ENCODE measurements around the gene EZH1.
"Not testable (repeated sequence)": the region's sequence is repeated elsewhere in the genome, so short reads cannot be mapped to it uniquely, and the experiment has no call there.

EZH1 gene

GRCh38 chr17:42660692-42661345 is 84.0 kb downstream of the EZH1 start:
- Histone ChIP-seq H3K4me3 (no peak overlapping the region), H3K9me3 (no peaks in the 10 kb centered on the region), H3K27me3 (no peaks in the 10 kb centered on the region), H3K4me1 (peaks cover 0 to 36% (median 26%) of the 10 kb centered on the region in 4 donors), H3K36me3 (peaks cover 9 to 33% (median 16%) of the 10 kb centered on the region in 3 donors), H3K27ac (peak overlapping the region; percentile 90)
- intact Hi-C loops (cut with DNase I; ENCODE audit: low total_unique reads) = no loop called here
- peak in 1 of 2 donors; percentile 38 for DNase-seq
- no peak for TF ChIP-seq CTCF (IDR thresholded peaks at IDR 0.05)

- DNase-seq; intact Hi-C loops (cut with DNase I; ENCODE audit: low total_unique reads); H3K27me3 ChIP-seq; H3K9me3 ChIP-seq: not testable (repeated sequence)
- H3K36me3 ChIP-seq = peaks cover 7 to 24% (median 9%) of the 10 kb centered on the region in 3 donors
- H3K4me3 ChIP-seq = peak overlapping the region; percentile 76 to 85
- H3K4me1 ChIP-seq = peaks cover 0 to 27% (median 18%) of the 10 kb centered on the region in 4 donors
- H3K27ac ChIP-seq = peak overlapping the region; percentile 90
Measured at GRCh38 chr17:42659932-42660274, 84.9 kb downstream of the EZH1 start.

GRCh38 chr17:42659079-42659931 is 85.5 kb downstream of the EZH1 start, which contains the start of gene TUBG2:
Gene TUBG2 (plus strand): TSS chr17:42659284. CDS start chr17:42659504, 220 bp downstream.
- H3K27me3 ChIP-seq = no peaks in the 10 kb centered on the region
- intact Hi-C loops (cut with DNase I; ENCODE audit: low total_unique reads) = no loop called here
- H3K27ac ChIP-seq = peak within 1 kb of the TSS; percentile 90
- peak within 1 kb of the TSS; percentile 76 to 85 for H3K4me3 ChIP-seq
- DNase-seq = peak; percentile 84 to 94
- H3K36me3 ChIP-seq = peaks cover 7 to 21% (median 9%) of the 10 kb centered on the region in 3 donors
- TF ChIP-seq CTCF (IDR thresholded peaks at IDR 0.05) = no peak
- H3K4me1 ChIP-seq = peaks cover 0 to 27% (median 17%) of the 10 kb centered on the region in 4 donors
- no peaks in the 10 kb centered on the region for H3K9me3 ChIP-seq

- intact Hi-C loops (cut with DNase I; ENCODE audit: low total_unique reads) = no loop called here
- no peak overlapping the region for H3K27ac ChIP-seq
- no peak for DNase-seq
- peaks cover 0 to 10% (median 0%) of the 10 kb centered on the region in 3 donors for H3K36me3 ChIP-seq
- H3K9me3 ChIP-seq = no peaks in the 10 kb centered on the region
- H3K4me3 ChIP-seq = no peak overlapping the region
- TF ChIP-seq CTCF (IDR thresholded peaks at IDR 0.05) = no peak
- H3K27me3 ChIP-seq = no peaks in the 10 kb centered on the region
- H3K4me1 ChIP-seq = peaks cover 0 to 33% (median 24%) of the 10 kb centered on the region in 4 donors
Measured at GRCh38 chr17:42657824-42658588, 86.8 kb downstream of the EZH1 start.

- Histone ChIP-seq H3K9me3 (no peaks in the 10 kb centered on the region), H3K4me3 (no peak overlapping the region), H3K4me1 (peaks cover 0 to 23% (median 19%) of the 10 kb centered on the region in 4 donors), H3K36me3 (no peaks in the 10 kb centered on the region), H3K27ac (no peak overlapping the region), H3K27me3 (no peaks in the 10 kb centered on the region)
- no peak for DNase-seq
- TF ChIP-seq CTCF (IDR thresholded peaks at IDR 0.05) = no peak
- intact Hi-C loops (cut with DNase I; ENCODE audit: low total_unique reads) = no loop called here
Measured at GRCh38 chr17:42655528-42655927, 89.3 kb downstream of the EZH1 start.

All from tibial artery (tissue), 4 donors.